A673 (cell line): ENCODE results near the gene CAPN11. TPM values are rescaled to one million over a fixed set of nuclear protein-coding genes. Genes with fewer than 3 reads are reported as not detected.

Experiments
- BruUV-seq: library from RNA; stranded (reverse); fragments of 400-500 nt; replicated peaks from 2 replicates; lab custom pipeline; 2021; lab: Mats Ljungman, UMichigan
- CTCF ChIA-PET: fragments of 300-600 bp; sonication (Branson Sonifier 250); formaldehyde crosslinking; loops from one replicate; lab custom pipeline; 2022; ENCODE audit warnings: antibody characterized with exemption; lab: Charles Lee
- POLR2A ChIA-PET: fragments of 300-600 bp; sonication (Branson Sonifier 250); formaldehyde crosslinking; loops from one replicate; lab custom pipeline; 2022; ENCODE audit warnings: antibody characterized with exemption; ENCODE audit not compliant: low non-redundant PET; lab: Charles Lee
- DNase-seq: peaks from one replicate; pipeline ENCODE4 v3.0.0-alpha.2; 2015; ENCODE audit warnings: low spot score
- H3K27ac ChIP-seq: fragments of 200-600 bp; sonication (generic); 2 replicates; pipeline ENCODE4 v1.5.1; 2016; ENCODE audit warnings: mixed run types, low read depth, mild to moderate bottlenecking, mixed read lengths, antibody characterized with exemption, low read length; ENCODE audit not compliant: poor library complexity, severe bottlenecking
- H3K27me3 ChIP-seq: fragments of 200-600 bp; sonication (generic); replicated peaks from 2 replicates; pipeline ENCODE4 v1.6.1; 2017; ENCODE audit warnings: mixed run types, low read depth, mild to moderate bottlenecking, mixed read lengths, antibody characterized with exemption, low read length; ENCODE audit not compliant: insufficient read depth, poor library complexity
- H3K36me3 ChIP-seq: fragments of 200-600 bp; sonication (generic); 2 replicates; pipeline ENCODE4 v1.6.1; 2016; ENCODE audit warnings: mixed run types, mild to moderate bottlenecking, mixed read lengths, antibody characterized with exemption, low read length; ENCODE audit not compliant: insufficient read depth, poor library complexity, severe bottlenecking
- H3K4me1 ChIP-seq: fragments of 200-600 bp; sonication (generic); 2 replicates; pipeline ENCODE4 v1.6.1; 2017; ENCODE audit warnings: mixed run types, mild to moderate bottlenecking, mixed read lengths, antibody characterized with exemption, low read length; ENCODE audit not compliant: insufficient read depth, poor library complexity, severe bottlenecking
- H3K4me3 ChIP-seq: fragments of 200-600 bp; sonication (generic); 2 replicates; pipeline ENCODE4 v1.5.1; 2016; ENCODE audit warnings: low read depth, mixed run types, mild to moderate bottlenecking, mixed read lengths, low read length; ENCODE audit not compliant: poor library complexity, severe bottlenecking
- H3K9me3 ChIP-seq: fragments of 200-600 bp; sonication (generic); 2 replicates; pipeline ENCODE4 v1.6.1; 2016; ENCODE audit warnings: mixed run types, low read depth, mild to moderate bottlenecking, mixed read lengths, antibody characterized with exemption, low read length; ENCODE audit not compliant: poor library complexity, severe bottlenecking
- CTCF ChIP-seq: fragments of 300-800, 200-600 bp; sonication (generic); conservative IDR thresholded peaks from 2 replicates; pipeline ENCODE4 v1.5.1; 2017; ENCODE audit warnings: low read depth, mild to moderate bottlenecking, antibody characterized with exemption, low read length, moderate library complexity, mixed read lengths
- EZH2 ChIP-seq: fragments of 200-600 bp; sonication (generic); IDR thresholded peaks from 2 replicates; pipeline ENCODE4 v1.6.1; 2017; ENCODE audit warnings: borderline replicate concordance, low read depth, mild to moderate bottlenecking, mixed read lengths, antibody characterized with exemption, low read length; ENCODE audit not compliant: poor library complexity, severe bottlenecking
- intact Hi-C: fragments of 100-400 bp; cut with micrococcal nuclease; formaldehyde crosslinking; loops from one replicate; pipeline ENCODE4 v1.10.0; 2022; ENCODE audit not compliant: unreplicated experiment
- total RNA-seq: library from RNA; stranded (reverse); gene quantifications from 2 replicates; pipeline ENCODE4 v1.2.3, GENCODE V29; 2021

CAPN11 gene
- total RNA-seq, 1 experiment from 2014 or later: not detected

GRCh38 chr6:44203955-44204354 is 45.3 kb downstream of the CAPN11 start:
- Histone ChIP-seq H3K36me3 (no peaks in the 10 kb centered on the region), H3K9me3 (no peaks in the 10 kb centered on the region), H3K4me1 (no peaks in the 10 kb centered on the region), H3K4me3 (no peak overlapping the region), H3K27me3 (no peaks in the 10 kb centered on the region), H3K27ac (no peak overlapping the region)
- intact Hi-C loops: no loop called here
- no TSS peak for BruUV-seq
- POLR2A ChIA-PET: no interaction called here
- CTCF ChIA-PET: no interaction called here
- no peak for DNase-seq
- TF ChIP-seq CTCF (no peak), EZH2 (no peak)

- no peak for DNase-seq
- Histone ChIP-seq H3K27ac (no peak overlapping the region), H3K4me1 (no peaks in the 10 kb centered on the region), H3K27me3 (no peaks in the 10 kb centered on the region), H3K36me3 (no peaks in the 10 kb centered on the region), H3K9me3 (no peaks in the 10 kb centered on the region), H3K4me3 (no peak overlapping the region)
- POLR2A ChIA-PET: no interaction called here
- intact Hi-C loops: no loop called here
- no TSS peak for BruUV-seq
- TF ChIP-seq EZH2: no peak
- TF ChIP-seq CTCF: no peak
- CTCF ChIA-PET: no interaction called here
Measured at GRCh38 chr6:44207966-44208365, 49.3 kb downstream of the CAPN11 start.

- H3K4me1 ChIP-seq: no peaks in the 10 kb centered on the region
- CTCF ChIA-PET: no interaction called here
- DNase-seq: no peak
- H3K9me3 ChIP-seq: no peaks in the 10 kb centered on the region
- POLR2A ChIA-PET: no interaction called here
- BruUV-seq: no TSS peak
- intact Hi-C loops: no loop called here
- no peak overlapping the region for H3K27ac ChIP-seq
- H3K27me3 ChIP-seq: no peaks in the 10 kb centered on the region
- H3K36me3 ChIP-seq: no peaks in the 10 kb centered on the region
- TF ChIP-seq CTCF (no peak), EZH2 (no peak)
- H3K4me3 ChIP-seq: no peak overlapping the region
Measured at GRCh38 chr6:44211284-44211683, 52.7 kb downstream of the CAPN11 start.
